Fibroblast of skin of back (primary cell): ENCODE data around the gene RGS14.
"Not testable (repeated sequence)": the region's sequence is repeated elsewhere in the genome, so short reads cannot be mapped to it uniquely, and the experiment has no call there.

ENCODE experiments used
- DNase-seq: peaks from one replicate; pipeline ENCODE4 v3.0.0-alpha.2; 2013

The RGS14 gene

DNA sequence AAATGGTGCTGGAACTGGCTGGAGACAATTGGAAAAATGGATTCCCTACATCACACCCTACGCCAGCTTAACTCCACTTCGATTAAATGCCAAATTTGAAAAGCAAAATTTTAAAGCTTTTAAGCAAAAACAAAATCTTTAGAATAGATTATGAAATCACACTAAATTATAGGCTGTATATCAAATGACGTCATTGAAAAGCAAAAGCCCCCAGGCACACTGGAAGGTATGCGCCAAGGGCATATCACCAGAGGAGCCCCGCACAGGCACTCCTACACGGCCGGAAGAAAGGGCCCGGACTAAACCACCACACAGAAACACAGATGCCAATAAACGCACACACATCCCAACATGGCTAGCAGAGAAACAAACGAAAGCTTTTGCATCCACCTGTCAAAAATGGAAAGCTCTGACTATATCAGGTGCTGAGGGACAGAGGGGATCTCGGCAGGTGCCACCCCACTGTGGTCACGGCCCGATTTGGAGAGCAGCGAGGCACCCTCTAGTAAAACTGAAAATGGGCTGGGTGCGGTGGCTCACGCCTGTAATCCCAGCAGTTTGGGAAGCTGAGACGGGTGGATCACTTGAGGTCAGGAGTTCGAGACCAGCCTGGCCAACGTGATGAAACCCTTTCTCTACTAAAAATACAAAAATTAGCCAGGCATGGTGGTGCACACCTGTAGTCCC lies 29.0 kb upstream of the RGS14 start:
- no peak for DNase-seq

DNA sequence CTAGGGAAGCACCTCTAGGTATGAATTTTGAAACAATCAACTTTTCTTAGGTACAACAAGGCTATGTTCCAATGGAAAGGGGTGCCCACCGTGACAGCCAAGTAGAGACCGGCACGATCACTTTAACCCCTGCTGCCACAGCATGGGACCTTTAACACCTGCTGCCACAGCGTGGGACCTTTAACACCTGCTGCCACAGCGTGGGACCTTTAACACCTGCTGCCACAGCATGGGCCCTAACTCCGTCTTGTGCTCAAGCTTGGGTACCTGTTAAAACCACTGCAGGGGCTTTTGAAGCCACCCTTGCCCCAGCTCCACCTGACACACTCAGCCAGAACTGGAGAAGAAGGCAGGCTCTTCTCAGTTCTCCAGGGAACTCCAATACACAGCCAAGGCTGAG lies 27.8 kb upstream of the RGS14 start:
- no peak for DNase-seq

DNA sequence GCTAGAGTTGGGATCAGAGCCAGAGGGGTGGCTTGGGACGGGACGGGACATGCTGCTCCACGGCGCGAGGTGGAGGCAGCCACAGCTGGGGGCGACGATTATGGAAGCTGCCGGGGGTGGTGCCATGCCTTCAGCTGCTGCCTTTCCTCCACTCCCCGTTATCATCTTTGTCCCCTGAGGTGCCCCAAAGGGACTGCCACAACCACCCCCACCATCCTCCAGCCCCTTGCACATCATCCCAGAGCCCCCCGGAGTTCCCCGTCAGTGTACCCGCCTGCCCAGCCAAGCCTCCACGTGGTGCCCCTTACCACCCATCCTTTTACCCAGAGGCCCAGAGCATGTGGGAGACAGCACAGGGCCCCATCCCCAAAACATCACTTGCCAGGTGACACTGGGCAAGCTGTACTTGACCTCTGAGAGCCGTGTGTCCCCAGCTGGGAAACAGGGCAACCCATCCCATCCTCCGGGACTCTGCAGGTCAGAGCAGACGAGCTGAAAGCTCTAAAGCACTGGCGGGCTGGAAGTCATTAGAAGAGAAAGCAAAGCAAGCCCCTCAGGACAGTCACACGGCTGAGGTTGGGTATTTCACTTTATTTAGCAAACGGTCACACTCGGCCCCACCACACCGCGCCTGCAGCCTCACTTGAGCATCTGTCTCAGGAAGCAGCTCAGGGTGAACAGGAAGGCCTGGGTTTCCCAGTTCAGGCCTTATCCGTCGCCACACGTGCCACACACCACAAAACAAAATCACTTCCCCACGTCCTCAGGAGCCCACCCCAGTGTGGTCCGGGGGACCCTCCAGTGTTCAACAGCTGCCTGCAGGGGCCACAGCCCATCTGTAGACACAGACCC lies 26.5 kb upstream of the RGS14 start:
- DNase-seq: no peak

DNA sequence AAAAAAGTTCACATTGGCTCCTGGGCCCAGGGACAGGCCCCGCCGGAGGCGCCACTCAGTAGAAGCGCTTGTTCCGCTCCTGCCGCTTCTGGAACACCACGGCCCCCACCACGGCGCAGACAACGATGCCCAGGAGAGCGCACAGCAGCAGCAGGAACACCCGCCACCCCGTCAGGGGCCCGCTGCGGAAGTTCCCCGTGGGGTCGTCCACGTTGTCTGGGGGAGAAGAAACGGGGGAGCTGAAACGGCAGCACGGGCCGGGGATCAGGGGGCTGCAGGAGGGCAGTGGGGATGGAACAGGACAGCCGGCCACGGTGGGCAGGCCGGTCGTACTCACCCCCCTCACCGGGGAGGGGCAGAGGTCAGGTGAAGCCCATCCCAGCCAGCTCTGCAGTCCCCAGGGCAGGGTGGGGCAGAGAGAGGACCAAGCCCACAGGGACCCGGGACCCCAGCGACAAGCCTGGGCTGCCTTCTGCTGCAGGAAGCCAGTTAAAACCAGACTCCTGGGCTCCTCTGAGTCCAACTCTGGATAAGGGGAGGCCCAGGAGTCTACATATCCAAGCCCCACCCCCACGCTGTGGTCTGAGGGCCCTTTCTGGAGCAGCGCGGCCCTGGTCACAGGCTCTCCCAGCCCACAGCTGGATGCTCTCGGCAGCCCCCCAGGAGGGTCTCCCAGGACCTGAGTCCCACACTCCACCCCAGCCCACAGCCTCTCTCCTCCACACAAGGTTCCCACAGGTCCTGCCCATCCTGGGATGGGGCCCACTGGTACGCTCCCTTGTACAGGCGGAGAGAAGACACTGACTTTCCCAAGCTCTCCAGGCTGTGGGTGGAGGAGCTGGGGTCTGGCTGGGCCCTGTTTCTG lies 25.5 kb upstream of the RGS14 start:
- no peak for DNase-seq

DNA sequence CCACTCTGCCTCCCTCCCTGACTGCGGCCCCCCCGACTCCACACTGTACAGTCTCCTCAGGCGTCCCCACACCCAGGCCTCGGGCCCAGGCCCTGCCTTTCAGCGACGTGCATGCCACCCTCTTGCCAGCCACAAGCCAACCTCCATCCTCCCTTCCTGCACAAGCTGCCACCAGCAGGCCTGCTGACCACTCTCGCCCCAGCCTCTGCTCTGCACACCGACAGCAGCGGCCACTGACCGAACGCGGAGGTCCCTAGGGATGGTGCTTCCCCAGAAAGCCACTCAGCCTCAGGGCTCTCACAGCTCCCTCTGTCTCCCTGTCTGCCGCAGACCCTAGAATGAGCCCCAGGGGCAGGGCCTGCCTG lies 24.8 kb upstream of the RGS14 start:
- no peak for DNase-seq

DNA sequence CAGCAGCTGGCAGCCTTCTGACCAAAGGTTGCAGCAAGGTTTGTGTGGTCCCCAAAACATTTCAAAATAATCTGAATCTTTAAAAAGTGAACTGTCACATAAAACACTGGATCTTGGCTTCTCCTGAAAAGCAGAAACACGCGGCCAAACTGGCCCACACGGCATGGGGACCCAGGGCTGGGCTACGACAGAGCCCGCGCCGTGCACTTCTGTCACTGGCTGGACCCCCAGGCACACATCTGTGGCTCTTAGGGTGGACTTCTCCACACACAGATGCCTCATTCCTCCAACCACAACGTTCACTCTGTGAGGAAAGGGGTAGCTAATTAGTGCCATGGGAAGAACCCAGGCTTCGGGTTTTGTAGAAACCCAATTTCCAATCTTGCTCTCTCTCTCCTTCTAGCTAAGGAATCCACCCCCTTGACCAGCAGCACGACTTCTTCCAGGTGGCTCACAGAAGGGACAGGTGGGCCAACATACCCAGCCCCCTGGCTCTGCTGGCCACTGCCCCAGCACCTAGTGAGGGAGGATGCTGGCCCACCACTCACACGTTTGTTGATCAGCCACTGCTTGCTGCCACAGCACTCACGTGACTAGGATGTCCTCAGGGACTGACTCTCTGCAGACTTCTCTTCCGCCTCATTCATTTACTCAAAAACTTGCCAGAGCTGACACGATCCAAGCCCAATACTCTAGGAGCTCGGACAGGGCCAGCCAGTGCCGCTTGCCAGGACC lies 24.1 kb upstream of the RGS14 start:
- no peak for DNase-seq

DNA sequence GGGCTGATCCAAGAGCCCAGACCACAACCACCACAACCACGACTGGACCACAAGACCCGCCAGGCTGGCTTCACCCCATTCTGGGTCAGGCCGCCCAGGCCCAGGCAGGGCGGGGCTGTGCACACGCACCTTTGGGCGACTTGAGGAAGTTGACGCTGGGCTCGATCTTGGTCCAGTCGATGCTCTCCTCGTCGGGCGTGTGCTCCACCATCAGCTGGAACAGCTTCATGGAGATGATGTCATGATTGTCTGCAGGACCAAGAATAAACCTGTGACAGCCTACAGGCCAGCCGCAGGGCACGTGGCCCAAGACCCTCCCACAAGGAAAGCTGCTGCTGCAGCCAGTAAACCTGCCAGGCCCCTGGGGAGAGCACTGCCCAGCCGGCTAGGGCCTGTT lies 23.6 kb upstream of the RGS14 start:
- DNase-seq: no peak

DNA sequence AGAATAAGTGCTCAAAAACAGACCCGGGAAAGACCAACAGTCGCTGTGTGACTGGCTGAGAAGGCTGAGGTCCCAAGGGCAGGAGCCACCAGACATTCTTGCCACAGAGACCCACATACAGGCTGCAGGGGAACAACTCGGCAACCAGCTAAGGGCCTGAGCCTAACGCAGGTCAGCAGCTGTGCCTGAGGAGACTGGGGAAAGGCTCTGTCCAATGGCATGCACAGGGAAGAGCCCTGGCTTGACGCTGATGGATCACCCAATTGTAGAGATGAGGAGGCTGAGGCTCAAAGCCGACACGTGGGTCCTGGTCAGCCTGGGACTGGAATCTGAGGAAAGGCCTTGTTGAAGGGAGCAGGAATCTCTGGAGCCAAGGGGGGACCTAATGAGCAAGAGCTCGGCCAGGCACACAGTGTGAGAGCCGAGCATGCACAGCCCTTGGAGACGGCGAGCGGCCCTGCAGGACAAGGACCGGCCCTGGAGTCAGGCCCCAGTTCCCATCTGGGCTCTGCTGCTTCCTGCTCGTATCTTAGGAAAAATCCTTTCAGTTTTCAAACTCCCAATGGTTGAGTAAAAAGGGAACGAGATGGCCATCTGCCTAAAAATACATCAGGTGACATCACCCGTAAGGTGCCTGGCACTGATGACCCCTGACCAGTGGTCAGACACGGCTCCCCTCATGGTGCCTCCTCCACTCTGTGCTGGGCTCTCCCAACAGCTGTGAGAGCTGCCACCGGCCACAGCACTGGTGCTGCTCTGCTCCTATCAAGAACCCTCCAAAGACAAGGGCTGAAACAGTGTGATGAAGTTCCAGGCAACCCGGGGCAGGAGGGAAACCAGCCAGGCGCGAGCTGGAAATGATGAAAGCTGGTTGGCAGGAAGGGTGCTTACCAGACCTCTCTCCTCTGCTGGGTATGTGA lies 22.7 kb upstream of the RGS14 start:
- DNase-seq: no peak

DNA sequence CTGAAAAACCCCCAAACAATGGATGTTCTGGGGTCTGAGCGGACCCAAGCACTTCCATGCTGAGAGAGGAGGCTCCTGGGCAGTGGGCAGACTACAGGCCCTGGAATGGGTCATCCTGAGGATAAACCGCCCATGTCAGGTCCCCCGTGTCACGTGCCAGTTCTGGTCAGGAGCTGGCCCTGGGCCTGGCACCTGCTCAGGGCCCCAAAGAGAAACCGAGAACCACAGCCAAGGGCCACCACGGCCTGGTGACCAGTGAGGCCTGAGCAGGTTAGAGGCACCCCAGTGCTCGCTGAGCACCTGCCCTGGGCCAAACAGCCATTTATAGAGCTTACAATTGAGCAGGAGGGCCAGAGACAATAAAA lies 22.0 kb upstream of the RGS14 start:
- no peak for DNase-seq

DNA sequence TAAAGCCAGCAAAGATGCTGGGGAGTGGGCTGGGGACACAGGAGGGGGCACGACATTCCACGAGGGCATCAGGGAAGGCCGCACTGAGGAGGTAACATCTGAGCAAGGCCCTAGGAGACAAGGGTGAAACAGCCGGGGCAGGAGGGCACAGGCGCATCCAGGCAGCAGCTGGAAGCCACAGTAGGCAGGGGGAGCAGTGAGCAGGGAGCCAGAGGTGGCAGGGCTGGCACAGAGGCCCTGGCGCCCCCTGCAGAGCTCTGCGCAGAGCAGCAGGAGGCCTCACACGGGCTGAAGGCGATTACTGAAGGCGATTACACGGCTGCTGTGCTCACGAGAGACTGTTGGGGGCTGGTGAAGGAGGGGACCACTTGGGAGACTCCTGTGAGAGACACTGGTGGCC lies 21.6 kb upstream of the RGS14 start:
- DNase-seq: peak; percentile 8

DNA sequence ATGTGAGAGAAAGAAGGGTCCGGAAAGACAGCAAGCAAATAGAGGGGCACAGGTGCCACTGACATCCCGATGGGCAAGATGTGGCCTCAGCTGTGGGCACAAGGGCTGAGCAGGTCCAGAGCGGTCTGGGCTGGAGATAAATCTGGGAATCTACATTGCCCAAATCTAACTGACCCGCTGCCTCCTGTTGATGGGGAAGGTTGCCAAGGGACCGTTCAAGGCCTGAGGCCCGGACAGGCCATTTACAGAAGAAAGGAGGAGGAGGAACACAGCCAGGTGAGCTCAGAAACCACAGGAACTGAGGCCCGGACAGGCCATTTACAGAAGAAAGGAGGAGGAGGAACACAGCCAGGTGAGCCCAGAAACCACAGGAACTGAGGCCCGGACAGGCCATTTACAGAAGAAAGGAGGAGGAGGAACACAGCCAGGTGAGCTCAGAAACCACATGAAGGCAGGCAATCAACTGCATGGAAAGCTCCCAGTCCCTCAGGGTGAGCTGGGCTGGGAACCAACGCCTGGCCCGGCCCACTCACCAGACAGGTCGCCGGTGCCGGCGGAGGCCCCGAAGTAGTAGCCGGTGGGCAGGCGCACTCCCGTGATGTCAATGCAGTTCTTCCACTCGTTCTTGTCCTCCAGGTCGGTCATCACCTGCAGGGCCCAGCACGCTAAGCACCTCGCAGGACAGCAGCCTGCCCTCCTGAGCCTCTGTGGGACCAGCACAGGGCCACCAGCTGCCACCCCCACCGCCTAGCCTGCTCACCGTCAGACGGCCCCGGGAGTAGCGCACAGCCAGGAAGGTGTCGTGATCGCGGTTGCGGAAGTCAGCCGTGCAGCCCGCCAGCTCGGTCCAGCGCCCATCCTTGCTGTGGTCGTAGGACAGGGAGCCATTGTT lies 20.9 kb upstream of the RGS14 start:
- DNase-seq: no peak

DNA sequence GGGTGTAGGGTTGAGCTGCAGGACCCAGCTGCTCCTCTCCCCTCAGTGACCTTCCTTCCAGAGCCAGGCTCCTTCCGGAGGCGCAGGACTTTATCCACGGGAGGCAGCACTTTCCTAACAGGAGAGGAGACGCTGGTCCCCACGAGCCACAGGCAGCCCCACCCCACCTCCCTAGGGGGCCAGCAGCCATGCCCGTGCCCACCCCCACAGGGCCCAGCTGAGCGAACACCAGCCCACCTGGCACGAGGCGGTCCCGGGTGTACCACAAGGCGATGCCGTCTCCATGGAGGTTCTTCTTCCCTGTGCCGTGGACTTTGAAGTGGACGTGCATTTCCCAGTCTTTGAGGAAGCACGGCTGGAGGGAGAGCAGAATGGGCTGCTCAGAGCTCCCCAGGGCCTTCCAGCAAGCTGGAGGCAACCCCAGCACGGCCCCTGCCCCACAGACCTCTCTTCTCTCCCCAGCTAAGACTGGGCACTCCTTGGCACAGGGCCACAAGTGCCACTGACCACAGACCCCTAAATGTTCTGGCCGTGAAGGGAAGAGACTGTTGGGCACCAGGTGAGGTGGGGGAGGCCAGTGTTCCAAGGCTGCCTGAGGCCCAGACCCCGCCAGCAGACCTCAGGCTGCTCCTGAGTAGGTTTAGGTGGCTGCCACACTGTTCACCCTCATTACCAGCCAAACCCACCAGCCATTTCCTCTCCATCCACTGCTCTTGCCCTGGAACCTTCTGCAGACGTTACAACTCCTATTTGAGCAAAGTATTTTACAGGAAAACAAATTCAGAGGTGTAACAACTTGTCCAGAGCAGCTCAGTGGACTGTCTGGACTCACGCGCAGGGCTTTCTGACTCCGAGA lies 19.2 kb upstream of the RGS14 start:
- DNase-seq: no peak

DNA sequence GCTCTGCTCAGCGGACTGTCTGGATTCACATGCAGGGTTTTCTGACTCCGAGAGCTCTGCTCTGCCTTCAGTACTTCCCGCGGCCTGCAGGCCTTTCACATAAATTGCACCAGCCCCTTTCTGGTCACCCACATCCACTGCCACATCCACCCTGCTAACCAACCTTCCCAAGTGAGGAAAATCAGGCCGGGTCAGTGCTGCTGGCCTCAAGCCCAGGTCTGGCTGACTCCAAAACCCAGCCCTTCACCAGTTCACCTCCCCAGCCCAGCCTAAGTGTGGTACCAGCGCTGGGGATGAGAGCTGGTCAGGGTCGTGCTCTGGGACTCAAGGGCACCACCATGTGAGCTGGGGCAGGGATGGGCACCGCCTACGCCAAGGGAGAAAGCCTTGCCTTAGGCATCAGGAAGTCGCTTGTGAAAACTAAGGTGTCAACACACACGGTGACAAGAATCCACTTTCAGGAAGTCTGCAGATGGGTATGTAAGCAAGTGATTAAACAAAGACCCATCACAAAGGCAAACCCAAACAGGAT lies 18.6 kb upstream of the RGS14 start:
- DNase-seq: no peak

DNA sequence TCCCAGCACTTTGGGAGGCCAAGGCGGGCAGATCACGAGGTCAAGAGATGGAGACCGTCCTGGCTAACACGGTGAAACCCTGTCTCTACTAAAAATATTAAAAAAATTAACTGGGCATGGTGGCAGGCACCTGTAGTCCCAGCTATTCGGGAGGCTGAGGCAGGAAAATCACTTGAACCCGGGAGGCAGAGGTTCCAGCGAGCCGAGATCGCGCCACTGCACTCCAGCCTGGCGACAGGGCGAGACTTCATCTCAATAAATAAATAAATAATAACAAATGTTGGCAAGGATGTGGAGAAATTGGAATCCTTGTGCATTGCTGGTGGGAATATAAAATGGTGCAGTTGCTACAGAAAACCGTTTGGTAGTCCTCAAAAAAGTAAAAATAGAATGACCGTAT lies 14.7 kb upstream of the RGS14 start:
- not testable (repeated sequence) for DNase-seq

DNA sequence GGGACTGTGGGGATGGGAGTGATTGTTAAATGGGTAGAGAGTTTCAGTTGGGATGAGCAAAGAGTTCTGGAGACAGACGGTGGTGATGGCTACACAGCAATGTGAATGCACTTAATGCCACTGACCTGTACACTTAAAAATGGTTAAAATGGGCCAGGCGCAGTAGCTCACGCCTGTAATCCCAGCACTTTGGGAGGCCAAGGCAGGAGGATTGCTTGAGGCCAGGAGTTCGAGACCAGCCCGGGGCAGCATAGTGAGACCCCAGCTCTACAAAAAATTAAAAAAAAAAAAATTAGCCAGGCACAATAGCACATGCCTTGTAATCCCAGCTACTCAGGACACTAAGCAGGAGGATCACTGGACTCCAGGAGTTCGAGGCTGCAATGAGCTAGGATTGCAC lies 13.9 kb upstream of the RGS14 start:
- no peak for DNase-seq

DNA sequence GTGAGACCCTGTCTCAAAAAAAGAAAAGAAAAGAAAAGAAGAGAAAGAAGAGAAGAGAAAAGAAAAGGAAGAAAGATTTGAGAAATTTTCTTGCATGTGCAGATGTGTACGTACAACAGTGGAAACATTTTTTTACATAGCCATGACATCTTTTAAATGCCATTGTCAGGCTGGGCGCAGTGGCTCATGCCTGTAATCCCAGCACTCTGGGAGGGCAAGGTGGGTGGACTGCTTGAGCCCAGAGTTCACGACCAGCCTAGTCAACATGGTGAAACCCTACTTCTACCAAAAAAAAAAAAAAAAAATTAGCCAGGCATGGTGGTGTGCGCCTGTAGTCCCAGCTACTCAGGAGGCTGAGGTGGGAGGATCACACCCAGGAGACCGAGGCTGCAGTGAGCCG lies 12.8 kb upstream of the RGS14 start:
- DNase-seq: no peak

DNA sequence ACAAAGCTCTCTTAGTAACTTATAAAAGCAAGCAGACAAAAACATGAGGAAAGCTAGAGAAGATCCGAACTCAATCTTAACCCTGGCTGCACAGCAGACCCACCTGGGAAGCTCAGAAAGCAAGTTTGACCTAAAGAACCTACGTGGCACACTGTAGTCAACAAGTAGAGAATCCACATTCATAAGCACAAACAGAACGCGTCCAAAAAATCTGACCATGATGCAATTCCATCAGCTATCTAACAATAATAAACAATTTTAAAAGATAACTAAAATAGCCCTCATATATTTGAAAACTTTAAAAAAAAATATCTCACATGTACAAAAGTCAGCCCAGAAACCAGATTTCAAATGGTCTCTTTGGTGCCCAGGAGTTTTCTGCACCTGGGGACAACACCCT lies 10.9 kb upstream of the RGS14 start:
- DNase-seq: no peak

DNA sequence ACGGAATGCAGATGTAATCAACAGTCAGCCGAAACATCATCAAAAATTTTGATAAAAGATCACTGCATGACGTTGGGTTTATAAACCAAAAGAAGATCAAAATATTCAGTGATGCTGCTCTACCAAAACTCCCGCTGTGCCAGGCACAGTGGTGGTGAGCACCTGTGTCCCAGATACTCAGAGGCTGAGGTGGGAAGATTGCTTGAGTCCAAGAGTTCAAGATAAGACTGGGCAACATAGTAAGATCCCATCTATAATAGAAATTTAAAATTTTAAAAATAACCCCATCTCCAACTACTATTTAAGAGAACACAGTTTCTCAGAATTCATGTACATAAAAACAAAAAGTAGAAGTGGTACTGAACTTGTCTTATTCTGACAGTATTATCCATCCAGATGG lies 10.0 kb upstream of the RGS14 start:
- DNase-seq: no peak

DNA sequence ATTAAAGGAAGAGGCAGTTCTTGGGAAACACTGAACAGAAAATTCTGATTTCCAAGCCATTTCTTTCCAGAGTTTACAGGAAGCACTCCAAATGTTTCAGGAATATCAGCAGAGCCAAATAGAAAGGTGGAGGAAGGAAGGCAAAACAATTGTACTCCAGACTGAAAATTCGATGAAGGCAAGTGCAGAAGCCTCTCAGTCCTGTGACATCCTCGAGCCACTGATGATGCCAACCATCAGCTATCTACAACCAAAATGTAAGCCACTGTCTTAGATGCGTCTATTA lies 8.4 kb upstream of the RGS14 start:
- DNase-seq: no peak

DNA sequence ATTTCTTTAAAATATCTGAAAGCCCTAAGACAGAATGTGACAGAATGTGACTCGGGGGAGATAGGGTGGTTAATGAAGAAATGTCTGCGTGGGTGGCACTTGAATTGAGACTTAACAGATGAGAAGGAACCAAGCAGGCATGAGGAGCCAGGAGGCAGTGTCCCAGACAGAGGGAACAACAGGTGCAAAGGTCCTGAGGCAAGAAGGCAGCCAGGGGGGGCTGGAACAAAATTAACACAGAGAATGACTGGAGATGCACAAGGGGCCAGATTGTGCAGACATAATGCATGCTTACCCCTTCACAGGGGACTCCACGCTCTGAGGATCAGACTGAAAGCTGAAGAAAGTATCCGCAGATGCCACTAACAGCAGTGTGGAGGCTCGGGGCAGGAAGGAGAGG lies 8.0 kb upstream of the RGS14 start:
- DNase-seq: no peak
